NCI-H446 treated with DMSO at 0.1 percent for 48 hours (cell line): ENCODE data around the gene BAK1.
A peak's percentile ranks its signal among the peaks of the same experiment; 100 is the strongest.
"Not testable (repeated sequence)": the region's sequence is repeated elsewhere in the genome, so short reads cannot be mapped to it uniquely, and the experiment has no call there.

Experiments used
- DNase-seq: peaks from one replicate; lab custom pipeline; 2025; lab: John Stamatoyannopoulos, UW

The BAK1 gene

DNA sequence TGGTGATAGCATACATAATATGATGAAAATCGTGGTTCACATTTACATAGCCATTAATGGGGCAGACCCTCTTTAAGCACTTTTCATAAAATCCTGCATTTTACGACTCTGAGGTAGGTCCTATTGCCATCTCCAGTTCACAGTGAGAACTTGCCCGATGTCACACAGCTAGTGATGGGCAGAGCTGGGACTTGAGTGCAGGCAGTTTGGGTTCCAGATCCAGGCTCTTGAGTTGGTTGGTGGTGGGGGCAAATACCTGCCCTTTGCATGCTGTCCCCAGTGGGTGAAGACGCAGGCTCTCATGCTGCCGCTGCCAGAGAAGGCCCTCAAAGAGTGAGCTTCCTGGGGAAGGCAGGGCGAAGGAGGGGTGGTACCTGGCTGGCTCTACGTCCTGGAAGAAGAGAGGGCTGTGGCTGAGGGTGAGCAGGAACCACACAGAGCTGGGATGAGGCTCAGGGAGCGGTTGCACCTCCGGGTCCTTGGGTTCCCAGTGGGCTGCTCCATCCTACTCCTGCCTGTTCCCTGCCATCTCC is 6.1 kb upstream of the BAK1 start:
- DNase-seq, result no peak

DNA sequence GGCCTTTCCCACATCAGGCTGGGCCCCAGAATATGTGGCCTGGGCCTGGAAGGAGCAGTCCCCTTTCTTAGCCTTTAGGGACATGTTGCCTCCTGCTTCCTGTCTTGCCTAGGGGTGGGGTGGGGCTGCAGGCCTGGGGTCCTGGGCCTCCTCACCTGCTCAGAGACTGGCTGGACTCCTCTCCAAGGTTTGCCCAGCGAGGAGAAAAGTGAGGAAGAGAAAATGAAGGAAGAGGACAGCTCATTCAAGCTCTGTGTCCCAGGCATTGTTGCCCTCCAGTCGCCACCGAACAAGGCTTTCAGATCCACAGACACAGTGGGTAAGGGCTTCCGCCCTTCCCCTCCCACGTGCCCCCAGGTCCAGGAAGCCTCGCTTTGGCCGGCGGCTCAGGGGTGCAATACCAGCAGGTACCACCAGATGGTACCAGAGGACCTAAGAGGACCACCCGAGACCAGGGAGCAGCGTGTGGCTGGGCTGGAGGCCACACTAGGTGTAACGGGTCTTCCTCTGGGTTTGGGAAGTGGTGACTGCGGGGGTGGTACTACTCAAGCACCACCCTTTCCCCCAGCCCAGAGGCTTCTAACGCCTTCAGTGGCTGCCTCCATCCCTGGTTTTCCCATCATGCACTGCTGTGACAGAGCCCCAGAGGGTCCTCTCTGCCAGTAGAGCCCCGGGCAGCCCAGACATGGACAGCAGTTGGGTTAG is 5.5 kb upstream of the BAK1 start:
- DNase-seq, result peak; percentile 19

DNA sequence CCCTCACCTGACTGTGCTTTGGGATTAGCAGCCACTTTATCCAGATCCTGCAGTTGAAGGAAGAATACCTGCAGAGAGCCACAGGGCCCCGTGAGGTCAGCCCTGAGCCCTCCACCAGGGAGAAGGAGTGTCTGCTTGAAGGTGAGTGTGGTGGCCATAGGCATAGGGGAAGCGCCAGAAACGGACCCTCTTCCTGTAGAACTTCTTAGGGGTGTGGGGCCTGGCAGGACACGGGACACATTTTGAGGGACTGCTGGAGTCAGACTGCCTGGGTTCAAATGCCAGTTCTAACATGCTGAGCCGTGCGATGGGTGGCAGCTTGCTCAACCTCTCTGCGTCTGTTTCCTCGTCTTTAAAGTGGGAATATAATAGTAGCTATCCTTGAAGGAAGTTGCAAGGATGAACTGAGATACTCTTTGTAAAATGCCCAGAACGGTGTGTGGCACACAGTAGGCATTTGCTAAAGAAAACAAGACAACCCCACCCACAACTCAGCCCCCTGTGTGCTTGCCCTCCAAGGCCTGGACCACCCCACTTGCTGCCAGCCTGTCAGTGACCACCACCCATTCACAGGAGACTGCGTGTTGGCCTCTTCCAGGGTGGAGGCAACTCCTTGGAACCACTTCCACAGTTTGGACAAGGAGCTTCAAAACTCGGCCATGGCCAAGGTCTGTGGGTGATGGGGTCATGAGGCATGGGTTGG is 4.8 kb upstream of the BAK1 start:
- no peak for DNase-seq

DNA sequence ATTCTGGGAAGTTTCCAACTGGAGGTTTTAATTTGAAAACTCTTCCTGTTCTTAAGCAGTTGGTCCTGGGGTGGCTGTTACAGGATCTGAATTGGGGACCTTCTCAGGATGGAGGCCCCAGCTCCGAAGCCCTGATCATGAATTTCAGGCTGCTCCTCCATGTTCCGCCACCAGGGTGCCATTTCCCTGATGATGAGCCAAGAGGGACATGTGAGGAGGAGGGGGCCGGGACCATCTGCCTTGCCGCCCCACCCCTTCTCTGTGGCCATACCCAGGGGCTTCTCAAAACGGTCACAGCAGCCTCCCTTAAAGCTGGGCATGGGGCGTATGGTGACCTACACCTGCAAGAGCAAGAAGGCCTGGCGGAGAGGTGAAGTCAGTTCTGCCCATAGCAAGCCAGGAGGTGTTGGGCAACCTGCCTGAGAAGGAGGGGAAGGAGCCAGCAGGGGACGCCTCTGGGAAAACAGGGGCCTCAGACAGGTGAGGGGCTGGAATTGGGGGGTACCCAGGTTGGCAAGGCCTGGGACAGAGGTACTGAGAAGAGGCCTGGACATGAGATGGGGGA is 3.6 kb upstream of the BAK1 start:
- DNase-seq, result no peak

DNA sequence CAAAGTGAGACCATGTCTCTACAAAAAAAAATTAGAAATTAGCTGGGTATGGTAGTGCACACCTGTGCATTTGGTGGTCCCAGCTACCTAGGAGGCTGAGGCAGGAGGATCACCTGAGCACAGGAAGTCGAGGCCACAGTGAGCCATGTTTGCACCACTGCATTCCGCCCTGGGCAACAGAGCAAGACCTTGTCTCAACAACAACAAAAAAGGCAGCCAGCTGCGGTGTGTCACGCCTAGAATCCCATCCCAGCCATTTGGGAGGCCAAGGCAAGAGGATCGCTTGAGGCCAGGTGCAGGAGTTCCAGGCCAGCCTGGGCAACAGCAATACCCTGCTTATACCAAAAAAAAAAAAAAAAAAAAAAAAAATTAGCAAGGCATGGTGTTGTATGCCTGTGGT is 1.1 kb upstream of the BAK1 start:
- no peak for DNase-seq

DNA sequence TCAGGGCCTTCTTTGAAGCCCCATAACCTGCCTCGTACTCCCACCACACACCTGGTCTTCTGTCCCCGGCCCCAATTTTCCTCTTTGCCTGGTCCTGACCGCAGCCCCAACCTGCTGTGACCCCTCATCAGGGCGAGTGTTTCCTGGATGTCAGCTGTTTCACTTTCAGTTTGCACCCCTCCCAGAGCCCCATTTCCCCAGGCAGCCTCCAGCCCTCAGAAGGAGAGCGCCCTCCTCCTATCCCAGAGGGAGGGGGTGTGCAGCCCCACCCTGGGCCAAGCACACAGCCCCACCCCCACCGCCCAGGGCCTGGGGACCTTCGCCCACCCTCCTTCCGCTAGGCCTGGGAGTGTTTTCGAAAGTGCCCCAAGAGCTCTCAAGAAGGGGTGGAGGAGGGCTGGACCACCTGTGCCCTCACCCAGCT is 1.5 kb downstream of the BAK1 start:
- no peak for DNase-seq

DNA sequence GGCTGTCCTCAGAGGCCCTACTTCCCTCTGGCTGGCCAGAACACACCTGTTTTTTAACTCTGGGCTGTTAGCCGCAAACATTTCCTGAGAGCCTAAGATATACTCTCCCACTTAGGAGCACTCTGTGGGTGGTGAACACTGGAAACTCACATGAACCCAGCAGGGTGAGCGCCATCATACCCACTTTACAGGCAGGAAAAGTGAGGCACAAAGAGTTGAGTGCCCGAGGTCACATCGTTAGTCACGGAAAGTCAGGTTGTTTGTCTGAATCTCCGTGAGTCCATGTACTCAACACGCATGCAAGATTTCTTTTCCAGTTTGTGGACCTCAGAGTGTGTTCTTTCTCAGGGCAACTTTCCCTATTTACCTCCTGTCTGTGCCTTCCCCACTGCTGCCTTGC is 1.9 kb downstream of the BAK1 start:
- no peak for DNase-seq

DNA sequence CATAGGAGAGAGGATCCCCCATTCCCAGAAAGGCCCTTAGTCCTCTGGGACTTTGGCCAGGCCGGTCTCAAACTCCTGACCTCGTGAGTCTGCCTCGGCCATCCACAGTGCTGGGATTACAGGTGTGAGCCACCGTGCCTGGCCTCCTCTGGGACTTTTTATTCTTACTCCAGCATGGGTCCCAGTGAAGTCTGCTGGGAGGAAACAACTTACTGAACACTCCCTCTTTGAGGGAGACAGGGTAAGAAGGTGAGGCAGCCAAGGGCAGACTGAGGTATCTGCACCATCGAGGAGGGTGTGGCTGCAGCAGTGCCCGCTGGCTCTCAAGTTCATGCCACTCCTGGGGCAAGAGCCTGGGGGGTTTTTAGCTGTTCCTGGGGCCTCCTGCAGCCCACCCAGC is 2.4 kb downstream of the BAK1 start:
- no peak for DNase-seq

DNA sequence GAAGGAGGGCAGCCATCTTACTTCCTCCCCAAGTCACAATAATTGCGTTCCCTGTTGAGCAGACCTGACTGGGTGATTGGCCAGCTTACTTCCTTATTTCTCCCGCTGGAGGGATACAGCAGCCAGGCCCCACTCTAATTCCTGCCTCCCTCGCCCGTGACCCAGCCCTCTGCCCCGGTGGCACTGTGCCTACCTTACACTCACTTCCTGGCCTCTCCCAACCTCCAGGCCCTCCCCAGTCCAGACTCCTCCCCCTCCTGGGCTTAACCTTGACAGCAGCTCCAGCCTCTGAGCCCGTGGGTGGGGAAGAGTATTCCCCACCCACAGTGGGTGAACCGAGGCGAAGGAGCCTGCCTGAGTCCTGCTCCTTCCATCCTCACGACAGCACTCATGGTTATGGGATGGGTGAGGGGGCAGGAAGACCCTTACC is 3.0 kb downstream of the BAK1 start:
- DNase-seq, result no peak

DNA sequence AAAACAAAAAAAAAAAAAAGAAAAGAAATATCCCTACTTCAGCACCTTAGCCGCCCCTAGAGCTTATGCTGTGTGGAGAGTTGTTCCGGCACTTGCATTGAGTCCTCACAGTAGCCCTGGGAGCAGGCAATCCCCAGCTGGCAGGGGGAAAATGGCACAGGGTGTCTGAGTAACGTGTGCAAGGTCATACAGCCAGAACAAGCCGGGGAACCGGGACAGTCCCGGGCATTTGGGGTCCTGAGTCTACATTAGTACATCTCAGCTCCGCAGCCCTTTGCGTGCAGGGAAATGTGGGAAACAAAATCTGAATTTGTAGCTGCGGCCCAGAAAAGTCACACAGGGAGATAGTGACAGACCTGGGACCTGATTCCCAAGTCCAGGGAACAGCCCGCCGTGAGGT is 3.4 kb downstream of the BAK1 start:
- no peak for DNase-seq

DNA sequence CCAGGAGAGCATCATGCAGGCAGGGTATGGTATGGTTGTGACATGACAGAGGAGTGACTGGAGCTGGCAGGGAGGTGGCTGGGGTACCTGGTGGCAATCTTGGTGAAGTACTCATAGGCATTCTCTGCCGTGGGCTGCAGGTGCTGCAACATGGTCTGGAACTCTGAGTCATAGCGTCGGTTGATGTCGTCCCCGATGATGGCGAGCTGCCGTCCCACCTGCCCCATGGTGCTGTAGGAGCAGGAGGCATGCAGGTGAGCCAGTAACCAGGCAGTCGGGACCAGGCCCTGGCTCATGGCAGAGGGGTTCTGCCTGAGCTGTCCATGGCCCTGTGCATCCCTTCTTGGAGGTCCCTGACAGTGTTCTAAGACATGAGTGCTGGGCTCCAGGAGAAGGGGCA is 4.9 kb downstream of the BAK1 start:
- no peak for DNase-seq

DNA sequence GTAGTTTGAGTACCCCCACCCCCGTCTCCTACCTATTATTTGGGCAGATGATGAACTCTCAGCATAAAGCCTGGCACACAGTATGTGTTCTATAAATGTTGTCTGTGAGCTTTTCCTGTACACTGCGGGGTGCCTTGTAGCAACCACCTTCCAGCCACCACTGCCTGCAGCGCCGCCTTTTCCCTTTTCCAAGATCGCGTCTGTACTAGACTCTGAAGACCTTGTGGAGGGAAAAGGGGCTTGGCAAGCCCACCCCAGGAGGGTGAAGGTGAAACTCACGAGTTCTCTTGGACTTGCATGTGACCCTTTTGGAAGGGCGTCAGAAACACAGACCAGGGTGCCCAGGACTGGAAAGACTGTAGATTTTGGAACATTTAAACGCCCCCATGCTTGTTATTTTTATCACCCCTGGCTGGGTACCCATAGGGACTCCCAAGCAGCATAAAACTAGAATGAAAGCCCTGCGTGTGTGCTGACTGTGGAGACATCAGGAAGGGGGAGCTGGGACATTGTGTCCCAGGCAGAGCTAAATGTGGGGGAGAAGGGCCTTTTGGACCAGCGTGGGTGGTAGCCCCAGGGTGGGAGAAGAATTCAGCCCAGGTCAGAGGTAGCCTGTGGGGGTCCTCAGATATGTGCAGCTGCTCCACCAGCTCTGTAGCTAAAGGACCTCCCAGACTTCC is 8.3 kb downstream of the BAK1 start:
- DNase-seq, result no peak

DNA sequence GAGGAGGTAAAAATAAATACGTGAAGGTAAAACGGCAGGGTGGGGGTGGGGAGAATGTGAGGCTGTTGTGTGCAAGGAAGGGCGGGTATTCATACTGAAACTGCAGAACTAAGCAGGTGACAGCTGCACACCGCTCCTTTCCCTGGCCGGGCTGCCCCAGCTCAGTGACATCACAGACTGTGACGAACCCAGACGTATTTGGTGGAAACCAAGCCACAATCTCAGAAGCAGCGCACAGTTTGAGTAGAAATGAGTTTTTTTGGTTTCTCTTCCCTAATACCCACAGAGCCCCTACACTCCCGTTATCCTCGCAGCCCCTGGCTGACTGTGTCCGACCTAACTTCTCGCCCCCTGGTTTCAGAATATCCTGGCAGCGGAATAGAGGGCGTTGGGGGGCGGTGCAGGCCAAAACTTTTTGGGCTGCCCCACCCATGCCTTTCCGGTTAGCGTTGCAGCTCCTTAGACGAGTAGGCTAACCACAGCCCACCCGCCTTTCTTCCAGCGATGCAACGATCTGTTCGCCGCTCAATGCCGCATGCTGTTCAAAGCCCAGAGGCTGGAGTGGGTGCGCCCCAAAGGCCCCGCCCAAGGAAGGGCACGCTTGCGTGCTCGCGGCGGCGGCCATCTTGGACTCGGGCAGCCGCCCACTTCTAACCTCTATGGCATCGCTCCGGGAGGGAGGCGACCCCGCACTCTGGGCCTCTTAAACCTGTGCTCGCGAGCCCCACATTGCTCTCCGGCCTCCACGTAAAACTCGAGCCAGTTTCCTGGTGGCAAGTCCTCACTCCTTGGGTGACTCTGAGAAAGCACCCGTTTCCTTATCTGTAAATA is 9.1 kb downstream of the BAK1 start:
- peak; percentile 58 for DNase-seq

DNA sequence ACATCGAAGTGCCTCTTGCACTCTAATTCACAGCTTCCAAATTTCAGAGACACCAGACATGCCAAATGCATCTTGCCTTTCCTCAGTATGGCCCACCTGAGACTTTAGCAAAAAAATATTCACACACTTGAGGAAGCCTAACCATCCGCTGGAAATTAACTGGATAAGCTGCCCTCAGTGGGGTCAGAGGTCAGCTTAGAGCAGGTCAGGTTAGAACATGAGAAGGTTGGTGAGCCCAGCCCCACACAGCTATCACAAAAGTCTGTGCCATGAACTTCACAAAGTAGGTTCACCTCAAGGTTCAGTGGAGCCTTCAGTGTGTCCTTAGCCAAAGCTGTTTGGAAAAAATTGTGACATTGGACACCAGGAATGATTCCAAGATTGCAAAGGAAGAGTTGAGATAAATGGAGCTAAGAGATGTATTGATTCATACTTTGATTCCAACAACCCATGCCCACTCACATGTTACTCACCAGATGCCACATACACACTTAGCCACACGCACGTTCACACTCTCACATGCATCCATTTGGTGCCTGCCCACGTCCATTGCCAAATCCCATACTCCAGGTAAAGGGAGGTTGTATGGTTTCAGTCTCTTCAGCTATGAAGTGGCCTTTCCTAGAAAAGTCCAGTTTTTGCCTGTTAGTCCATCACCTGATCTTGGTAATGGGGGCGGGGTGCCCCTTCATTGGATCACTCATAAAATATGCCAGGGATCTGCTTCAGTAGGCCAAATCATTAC is 11.1 kb downstream of the BAK1 start:
- no peak for DNase-seq

DNA sequence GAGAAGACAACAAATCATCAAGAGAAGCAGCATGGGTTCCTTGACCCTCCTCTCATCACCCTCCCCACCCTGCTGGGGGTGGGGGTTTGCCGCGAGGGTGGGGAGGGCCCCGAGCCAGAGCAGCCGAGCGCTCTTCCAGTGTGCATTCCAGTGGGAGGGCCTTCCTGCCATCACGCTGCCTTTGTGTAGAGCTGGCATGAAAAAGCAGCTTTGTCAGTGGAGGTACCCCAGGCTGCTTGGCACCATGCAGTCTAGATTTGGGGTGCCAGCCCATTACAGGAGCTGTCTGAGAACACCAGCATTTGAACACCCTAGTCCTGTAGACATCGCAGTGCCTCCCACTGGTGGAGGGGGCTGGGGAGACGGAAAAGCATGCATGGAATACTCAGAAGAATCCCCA is 12.2 kb downstream of the BAK1 start:
- no peak for DNase-seq

DNA sequence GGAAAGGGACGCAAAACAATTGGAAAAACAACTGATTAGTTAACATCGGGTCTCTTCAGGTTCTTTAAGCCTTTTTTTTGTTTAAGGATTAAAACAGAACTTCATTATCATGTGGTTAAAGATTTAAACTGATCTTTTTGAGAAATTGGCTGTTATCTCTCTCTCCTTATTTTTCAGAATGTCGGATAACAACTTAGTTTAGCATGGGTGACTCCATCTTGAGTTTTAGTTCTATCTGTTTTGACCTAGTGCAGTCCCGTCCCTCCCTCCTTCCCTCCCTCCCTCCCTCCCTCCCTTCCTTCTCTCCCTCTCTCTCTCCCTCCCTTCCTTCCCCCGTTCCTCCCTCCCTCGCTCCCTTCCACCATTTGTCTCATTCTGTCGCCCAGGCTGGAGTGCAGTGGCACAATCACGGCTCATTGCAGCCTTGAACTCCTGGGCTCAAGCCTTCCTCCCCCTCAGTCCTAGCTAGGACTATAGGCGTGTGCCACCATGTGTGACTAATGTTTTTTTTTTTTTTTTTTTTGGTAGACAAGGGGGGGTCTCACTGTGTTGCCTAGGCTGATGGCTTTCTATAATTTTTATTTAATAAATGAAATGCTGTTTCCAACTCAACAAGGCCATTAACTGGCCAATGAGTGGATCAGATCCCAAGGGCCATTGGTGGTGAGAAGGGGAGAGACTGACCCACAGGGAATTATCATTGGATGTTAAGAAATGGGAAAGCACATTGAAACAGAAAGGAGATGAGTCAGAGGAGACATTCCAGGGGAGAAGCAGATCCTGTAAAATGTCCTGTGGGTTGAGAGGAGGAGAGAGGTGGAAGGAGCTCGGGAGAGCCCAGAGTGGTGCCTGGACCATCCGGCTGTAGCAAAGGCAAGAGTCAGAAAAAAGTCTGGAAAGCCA is 13.6 kb downstream of the BAK1 start:
- no peak for DNase-seq

DNA sequence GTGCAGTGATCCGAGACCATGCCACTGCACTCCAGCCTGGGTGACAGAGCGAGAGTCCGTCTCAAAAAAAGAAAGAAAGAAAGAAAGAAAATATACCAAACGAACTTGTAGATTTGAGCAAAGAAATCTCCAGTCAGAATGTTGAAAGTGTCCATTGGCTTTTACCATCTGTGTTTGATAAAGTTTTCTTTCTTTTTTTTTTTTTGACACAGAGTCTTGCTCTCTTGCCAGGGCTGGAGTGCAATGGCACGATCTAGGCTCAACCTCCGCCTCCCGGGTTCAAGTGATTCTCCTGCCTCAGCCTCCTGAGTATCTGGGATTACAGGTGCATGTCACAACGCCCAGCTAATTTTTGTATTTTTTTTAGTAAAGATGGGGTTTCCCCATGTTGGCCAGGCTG is 21.3 kb downstream of the BAK1 start:
- DNase-seq, result no peak

DNA sequence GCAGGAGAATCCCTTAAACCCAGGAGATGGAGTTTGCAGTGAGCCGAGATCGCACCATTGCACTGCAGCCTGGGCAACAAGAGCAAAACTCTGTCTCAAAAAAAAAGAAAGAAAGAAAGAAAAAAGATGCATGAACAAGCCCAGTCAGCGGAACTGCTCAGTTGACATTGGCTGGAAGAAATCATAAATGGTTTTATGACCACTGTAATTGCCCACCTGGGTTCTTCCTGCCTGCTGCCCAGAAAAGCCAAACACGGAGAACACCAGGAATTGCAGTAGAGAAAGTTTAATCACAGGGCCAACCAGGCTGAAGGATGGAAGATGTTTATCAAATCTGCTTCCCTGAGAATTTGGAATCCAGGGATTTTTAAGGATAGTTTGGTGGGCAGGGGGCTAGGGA is 22.7 kb downstream of the BAK1 start:
- no peak for DNase-seq

DNA sequence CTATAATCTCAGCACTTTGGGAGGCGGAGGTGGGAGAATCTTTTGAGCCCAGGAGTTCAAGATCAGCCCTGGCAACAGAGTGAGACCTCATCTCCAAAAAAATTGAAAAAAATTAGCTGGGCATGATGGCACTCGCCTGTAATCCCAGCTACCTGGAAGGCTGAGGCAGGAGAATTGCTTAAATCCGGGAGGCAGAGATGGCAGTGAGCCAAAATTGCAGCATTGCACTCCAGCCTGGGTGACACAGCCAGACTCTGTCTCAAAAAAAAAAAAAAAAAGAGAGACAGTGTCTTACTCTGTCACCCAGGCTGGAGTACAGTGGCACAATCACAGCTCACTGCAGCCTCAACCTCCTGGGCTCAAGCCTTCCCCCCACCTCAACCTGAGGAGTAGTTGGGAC is 27.2 kb downstream of the BAK1 start:
- DNase-seq, result not testable (repeated sequence)

DNA sequence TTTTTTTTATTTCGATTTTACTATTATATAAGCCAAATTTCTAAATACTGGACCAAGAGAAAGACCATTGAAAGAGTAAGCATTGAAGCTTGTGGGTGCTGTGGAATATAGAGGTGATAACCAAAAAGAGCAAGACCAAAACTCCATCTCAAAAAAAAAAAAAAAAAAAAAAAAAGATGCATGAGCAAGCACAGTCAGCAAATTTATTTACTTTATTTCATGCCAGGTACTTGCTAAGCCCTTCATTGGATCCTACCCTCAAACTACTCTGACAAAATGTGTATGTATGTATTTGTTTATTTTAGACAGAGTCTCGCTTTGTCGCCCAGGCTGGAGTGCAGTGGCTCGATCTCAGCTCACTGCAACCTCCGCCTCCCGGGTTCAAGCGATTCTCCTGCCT is 27.8 kb downstream of the BAK1 start:
- no peak for DNase-seq
